HG02973 (cell line): ENCODE data around the gene PLXNC1.

ENCODE experiments used
- ATAC-seq: cut with Tn5 transposase; IDR thresholded peaks from one replicate; pipeline ENCODE4 v1.9.1; 2021; ENCODE audit warnings: moderate library complexity; ENCODE audit not compliant: unreplicated experiment

Gene PLXNC1

DNA sequence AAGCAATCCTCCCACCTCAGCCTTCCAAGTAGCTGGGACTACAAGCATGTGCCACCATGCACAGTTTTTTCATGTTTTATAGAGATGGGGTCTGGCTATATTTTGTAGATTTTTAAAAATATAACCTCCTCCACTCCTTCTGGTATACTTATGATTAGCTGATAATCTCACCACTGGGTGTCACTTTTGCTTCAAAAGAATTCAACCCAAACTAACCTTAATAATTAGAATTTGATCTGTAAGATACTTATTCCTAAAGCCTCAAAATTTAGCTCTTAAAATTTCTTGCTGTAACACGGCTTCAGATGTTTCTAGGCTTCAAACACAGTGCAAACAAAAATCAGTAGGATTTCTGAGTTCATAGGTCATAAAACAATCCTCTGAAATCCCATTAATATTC, 181.0 kb downstream of the PLXNC1 start:
- ATAC-seq, result no peak

DNA sequence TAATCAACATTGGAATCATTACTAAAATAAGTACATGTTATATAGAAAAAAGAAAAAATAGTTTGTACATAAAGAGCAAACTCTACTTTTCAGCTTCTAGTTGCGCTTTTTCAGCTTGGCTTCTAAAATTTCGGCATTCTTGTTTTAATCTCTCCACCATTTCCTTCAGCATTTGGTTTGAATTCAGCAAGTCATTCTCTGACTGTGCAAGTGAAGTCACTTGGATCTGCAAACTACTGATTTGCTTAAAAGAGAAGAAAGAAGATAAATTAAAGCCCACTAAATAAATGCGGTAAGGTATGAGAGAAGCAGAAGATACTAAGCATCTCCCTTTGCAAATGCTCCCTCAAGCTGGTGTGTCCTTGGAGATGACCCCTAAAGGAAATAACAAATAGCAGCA, 185.0 kb downstream of the PLXNC1 start:
- ATAC-seq, result no peak

DNA sequence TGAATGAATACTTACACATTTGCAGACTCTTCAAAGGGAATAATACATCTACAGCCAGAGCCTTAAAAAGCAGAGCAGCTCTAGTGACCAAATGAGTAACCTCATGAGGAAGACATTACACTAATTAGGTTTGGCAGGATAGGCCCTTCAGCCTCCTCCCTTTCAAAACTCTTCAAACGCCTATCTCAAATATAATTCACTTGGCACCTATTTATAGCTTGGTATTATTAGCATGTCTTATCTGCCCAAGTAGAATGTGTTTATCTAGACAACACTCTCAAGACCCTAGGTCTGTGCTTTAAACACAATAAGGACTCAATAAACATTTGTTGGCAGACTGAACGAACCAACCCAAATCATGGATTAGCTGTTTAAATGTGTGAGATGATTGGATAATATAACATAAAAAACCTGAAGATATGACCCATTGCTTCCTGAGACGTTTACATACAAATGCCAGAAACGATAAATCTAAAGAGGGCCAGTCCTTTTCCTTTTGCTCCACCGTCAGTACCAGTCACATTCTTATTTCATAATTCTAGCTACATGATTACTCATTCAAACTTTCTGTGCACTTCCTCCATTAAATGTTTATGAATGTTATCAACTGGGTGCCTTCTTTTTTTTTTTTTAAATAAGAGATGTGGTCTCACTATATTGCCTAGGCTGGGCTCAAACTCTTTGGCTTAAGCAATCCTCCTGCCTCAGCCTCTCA, 188.0 kb downstream of the PLXNC1 start:
- no peak for ATAC-seq

DNA sequence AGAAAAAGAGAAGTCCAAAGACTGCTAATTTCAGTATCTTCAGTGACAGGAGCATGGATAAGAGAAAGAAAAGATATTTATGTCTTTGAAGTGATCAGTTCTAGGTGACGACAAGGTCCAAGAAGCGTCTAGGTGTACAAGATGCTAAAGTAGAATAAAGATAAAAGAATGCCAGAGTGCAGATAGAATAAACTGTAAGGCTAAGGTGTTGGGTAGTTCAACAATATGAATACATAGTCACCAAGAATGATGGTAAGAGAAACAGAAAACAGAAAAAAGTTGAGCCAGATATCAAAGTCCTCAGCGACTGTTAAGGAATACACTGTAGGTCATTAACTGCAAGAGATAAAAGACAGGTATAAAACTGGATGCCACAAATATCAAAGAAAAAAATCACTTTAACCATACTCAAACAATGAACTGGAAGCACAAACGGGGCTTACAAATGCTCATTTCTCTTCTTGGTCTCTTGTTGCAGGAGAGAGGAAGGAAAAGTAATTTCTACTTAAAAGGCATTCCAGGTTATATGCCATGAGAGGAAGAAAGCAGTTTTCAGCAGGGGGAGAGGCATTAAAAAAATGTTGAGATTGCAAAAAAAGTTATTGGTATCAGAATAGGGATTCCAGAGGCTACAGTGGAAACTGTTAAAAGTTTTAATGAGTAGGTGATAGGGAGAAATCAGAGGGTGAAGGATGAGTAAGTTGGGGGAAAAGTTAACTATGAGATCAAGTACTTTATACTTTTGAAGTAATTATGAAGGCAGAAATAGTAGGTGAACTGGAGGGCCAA, 189.8 kb downstream of the PLXNC1 start:
- no peak for ATAC-seq

DNA sequence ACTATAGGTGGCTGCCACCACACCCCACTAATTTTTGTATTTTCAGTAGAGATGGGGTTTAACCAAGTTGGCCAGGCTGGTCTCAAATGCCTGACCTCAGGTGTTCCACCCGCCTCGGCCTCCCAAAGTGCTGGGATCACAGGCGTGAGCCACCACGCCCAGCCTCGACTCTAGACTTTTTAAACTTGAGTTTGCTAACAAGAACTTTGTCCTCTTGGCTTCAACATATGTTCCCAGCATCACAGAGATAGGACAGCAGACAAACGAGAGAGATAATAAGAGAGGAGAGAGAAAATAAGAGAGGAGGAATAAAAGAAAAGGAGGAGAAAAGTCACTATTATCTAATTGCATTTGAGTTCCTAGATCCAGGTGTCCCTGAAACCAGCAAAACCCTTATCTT, 192.2 kb downstream of the PLXNC1 start:
- no peak for ATAC-seq

DNA sequence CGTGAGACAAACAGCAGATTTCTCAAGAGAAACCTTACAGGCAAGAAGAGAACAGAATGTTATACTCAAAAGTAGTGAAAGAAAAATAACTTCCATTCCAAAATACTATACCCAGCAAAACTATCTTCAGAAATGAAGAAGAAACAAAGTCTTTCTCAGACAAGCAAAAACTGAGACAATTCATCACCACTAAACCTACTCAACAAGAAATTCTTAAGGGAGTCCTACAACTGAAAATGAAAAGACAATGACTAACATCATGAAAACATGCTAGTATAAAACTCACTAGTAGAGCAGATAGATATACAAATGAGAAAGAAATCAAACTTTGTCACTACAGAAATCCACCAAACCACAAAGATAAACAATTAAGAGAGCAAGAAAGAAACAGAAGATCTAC, 204.8 kb downstream of the PLXNC1 start:
- ATAC-seq, result no peak
